ENCODE data around the gene DENND1B. TPM values are rescaled to one million over a fixed set of nuclear protein-coding genes. Genes with fewer than 3 reads are reported as not detected.

The DENND1B gene
- total RNA-seq, 1 experiment from 2014 or later = 6.3 TPM

- H3K4me3 Mint-ChIP-seq = no peak overlapping the region
Observed at GRCh38 chr1:197743578-197743977, 31.7 kb downstream of the DENND1B start.

More at GRCh38 chr1:197743578-197743977, 31.7 kb downstream of the DENND1B start:
- H3K79me1 ChIP-seq (ENCODE audit: insufficient read depth, low read depth, low read length, poor library complexity, severe bottlenecking) = no peaks in the 10 kb centered on the region
- no peak overlapping the region for H3K27ac ChIP-seq (ENCODE audit: insufficient read length, low read depth, low read length)
- no peak overlapping the region for H2AFZ ChIP-seq (ENCODE audit: low read length)
- H3K36me3 Mint-ChIP-seq (ENCODE audit: insufficient read depth in 1 of 3, low read depth in 3 of 3) = peaks cover 0 to 5% (median 0%) of the 10 kb centered on the region in 3 experiments; a peak in 2 of 7 replicates
- no peaks in the 10 kb centered on the region for H4K20me1 ChIP-seq (ENCODE audit: control insufficient read depth, insufficient read depth, insufficient read length)
- H3K18ac ChIP-seq (ENCODE audit: insufficient read length, low read depth, low read length) = no peak overlapping the region
- H2BK15ac ChIP-seq (ENCODE audit: low read depth, low read length) = no peak overlapping the region
- H3K4me1 Mint-ChIP-seq = peaks cover 5 to 7% of the 10 kb centered on the region in 2 experiments
- WGBS (ENCODE audit: extremely low coverage, insufficient read length, low lambda C conversion rate) = no CpG with 5 or more reads among the region's 2 CpGs
- H3K9me3 Mint-ChIP-seq = 0 out of 5 replicates have a peak, but pooled peaks cover 0 to 2% of the 10 kb centered on the region in 2 experiments
- no peak overlapping the region for H3K9ac ChIP-seq (ENCODE audit: extremely low read depth, insufficient read length, low read length)
- no peak overlapping the region for H3K23ac ChIP-seq (ENCODE audit: insufficient read length, low read depth, low read length)
- H4K91ac ChIP-seq (ENCODE audit: insufficient read length, low read depth, low read length) = no peak overlapping the region
- no peak overlapping the region for H3T11ph ChIP-seq (ENCODE audit: low read length)
- H3K79me2 ChIP-seq (ENCODE audit: insufficient read depth, low read length) = no peaks in the 10 kb centered on the region
- no peak for DNase-seq
- no peak overlapping the region for H3K4ac ChIP-seq (ENCODE audit: low read depth, low read length)
- no peaks in the 10 kb centered on the region for H3K27me3 ChIP-seq (ENCODE audit: insufficient read depth, low read length)
- H3K23me2 ChIP-seq (ENCODE audit: insufficient read length, low read depth, low read length, poor library complexity, severe bottlenecking) = no peaks in the 10 kb centered on the region
- H2AK5ac ChIP-seq (ENCODE audit: insufficient read length, low read length) = no peak overlapping the region
- H4K5ac ChIP-seq (ENCODE audit: insufficient read length, low read depth, low read length) = no peak overlapping the region
- no peak for TF ChIP-seq CTCF (conservative IDR thresholded peaks at IDR 0.05)
- H3K14ac ChIP-seq (ENCODE audit: insufficient read depth, low read length) = no peak overlapping the region
- H2BK120ac ChIP-seq (ENCODE audit: low read depth, low read length, poor library complexity, severe bottlenecking) = no peak overlapping the region
- H3K56ac ChIP-seq (ENCODE audit: insufficient read length, low read depth, low read length) = no peak overlapping the region
- no peak overlapping the region for H3K27ac Mint-ChIP-seq
- no peak overlapping the region for H2BK12ac ChIP-seq (ENCODE audit: insufficient read length, low read depth, low read length)
- H3K9me3 ChIP-seq (ENCODE audit: control insufficient read depth, low read depth, low read length) = no peaks in the 10 kb centered on the region
- no peak overlapping the region for H3K4me2 ChIP-seq (ENCODE audit: insufficient read depth, insufficient read length, low read length)
- no peaks in the 10 kb centered on the region for H3K27me3 Mint-ChIP-seq (ENCODE audit: low read depth)
- no peaks in the 10 kb centered on the region; the same call in 1 of the 2 replicates for H3K4me1 ChIP-seq (ENCODE audit: insufficient read depth, low read length)
- no peak overlapping the region for H4K8ac ChIP-seq (replicated peaks; ENCODE audit: insufficient read length, low read depth, low read length)
- H2BK5ac ChIP-seq (ENCODE audit: insufficient read length, low read length) = no peak overlapping the region
- no peak overlapping the region for H2BK20ac ChIP-seq (ENCODE audit: low read depth, low read length, poor library complexity, severe bottlenecking)
